Memory B cell (primary cell): Measurements from ENCODE around the gene UNKL.

ENCODE experiments used
- ATAC-seq: fragments of 150-1000 bp; cut with Tn5 transposase; 2 replicates; pipeline ENCODE4 v1.10.0; 2021; ENCODE audit warnings: low read depth, mild to moderate bottlenecking, moderate library complexity
- DNase-seq, 2 donors: peaks; one replicate each; pipeline ENCODE4 v3.0.0; 2022; ENCODE audit warnings: low spot score in 2 of 2
- H3K27ac Mint-ChIP-seq: one replicate; pipeline ENCODE4 v1.8.0; 2022; ENCODE audit warnings: mild to moderate bottlenecking, moderate library complexity, mixed read lengths
- H3K27me3 Mint-ChIP-seq: one replicate; pipeline ENCODE4 v1.8.0; 2022; ENCODE audit warnings: mixed read lengths
- H3K36me3 Mint-ChIP-seq: one replicate; pipeline ENCODE4 v1.8.0; 2022; ENCODE audit warnings: mild to moderate bottlenecking, mixed read lengths
- H3K4me1 Mint-ChIP-seq: one replicate; pipeline ENCODE4 v1.8.0; 2022; ENCODE audit warnings: mixed read lengths
- H3K4me3 Mint-ChIP-seq: one replicate; pipeline ENCODE4 v1.8.0; 2022; ENCODE audit warnings: mild to moderate bottlenecking, moderate library complexity, mixed read lengths
- H3K9me3 Mint-ChIP-seq: one replicate; pipeline ENCODE4 v1.8.0; 2022; ENCODE audit warnings: mixed read lengths

Gene UNKL

GRCh38 chr16:1414532-1415260 lies at the start of gene UNKL:
Gene UNKL, minus strand, starts transcription at chr16:1414704. Its CDS starts 13 bp downstream, at chr16:1414691.
- Mint-ChIP-seq H3K36me3 (no peaks in the 10 kb centered on the region), H3K9me3 (no peaks in the 10 kb centered on the region), H3K27ac (peak within 1 kb of the TSS; percentile 93), H3K27me3 (no peaks in the 10 kb centered on the region), H3K4me3 (peak within 1 kb of the TSS; percentile 90), H3K4me1 (peaks cover 7% of the 10 kb centered on the region)
- DNase-seq (peak; percentile 74 to 79), ATAC-seq (peak; percentile 66)

GRCh38 chr16:1461146-1461545 lies 46.6 kb upstream of the UNKL start:
- Mint-ChIP-seq H3K4me1 (peaks cover 17% of the 10 kb centered on the region), H3K36me3 (peaks cover 22% of the 10 kb centered on the region), H3K27ac (peak overlapping the region; percentile 100), H3K9me3 (no peaks in the 10 kb centered on the region), H3K27me3 (no peaks in the 10 kb centered on the region), H3K4me3 (no peak overlapping the region)
- DNase-seq (no peak), ATAC-seq (no peak)

GRCh38 chr16:1460602-1461138 lies 46.2 kb upstream of the UNKL start:
- Mint-ChIP-seq H3K36me3 (peaks cover 22% of the 10 kb centered on the region), H3K9me3 (no peaks in the 10 kb centered on the region), H3K4me1 (peaks cover 17% of the 10 kb centered on the region), H3K4me3 (no peak overlapping the region), H3K27ac (peak overlapping the region; percentile 100), H3K27me3 (no peaks in the 10 kb centered on the region)
- ATAC-seq, result no peak
- no peak for DNase-seq

GRCh38 chr16:1459967-1460366 lies 45.5 kb upstream of the UNKL start:
- no peaks in the 10 kb centered on the region for H3K9me3 Mint-ChIP-seq
- no peaks in the 10 kb centered on the region for H3K27me3 Mint-ChIP-seq
- H3K4me3 Mint-ChIP-seq, result no peak overlapping the region
- peak overlapping the region; percentile 100 for H3K27ac Mint-ChIP-seq
- peaks cover 17% of the 10 kb centered on the region for H3K4me1 Mint-ChIP-seq
- DNase-seq, result no peak
- peaks cover 20% of the 10 kb centered on the region for H3K36me3 Mint-ChIP-seq
- ATAC-seq, result no peak

- Mint-ChIP-seq H3K27ac (peak overlapping the region; percentile 100), H3K4me3 (peak overlapping the region; percentile 78), H3K36me3 (peaks cover 22% of the 10 kb centered on the region), H3K27me3 (no peaks in the 10 kb centered on the region), H3K4me1 (peaks cover 17% of the 10 kb centered on the region), H3K9me3 (no peaks in the 10 kb centered on the region)
- DNase-seq, result peak; percentile 85 to 86
- ATAC-seq, result peak; percentile 93
Observed at GRCh38 chr16:1458977-1459341, 44.5 kb upstream of the UNKL start.

- peaks cover 22% of the 10 kb centered on the region for H3K36me3 Mint-ChIP-seq
- peak overlapping the region; percentile 33 for H3K4me3 Mint-ChIP-seq
- peak overlapping the region; percentile 100 for H3K27ac Mint-ChIP-seq
- peaks cover 17% of the 10 kb centered on the region for H3K4me1 Mint-ChIP-seq
- ATAC-seq (peak; percentile 71), DNase-seq (no peak)
- no peaks in the 10 kb centered on the region for H3K9me3 Mint-ChIP-seq
- H3K27me3 Mint-ChIP-seq, result no peaks in the 10 kb centered on the region
Observed at GRCh38 chr16:1458336-1458976, 44.0 kb upstream of the UNKL start.

- no peak overlapping the region for H3K4me3 Mint-ChIP-seq
- peaks cover 19% of the 10 kb centered on the region for H3K36me3 Mint-ChIP-seq
- peaks cover 17% of the 10 kb centered on the region for H3K4me1 Mint-ChIP-seq
- DNase-seq (no peak), ATAC-seq (no peak)
- H3K27me3 Mint-ChIP-seq, result no peaks in the 10 kb centered on the region
- no peaks in the 10 kb centered on the region for H3K9me3 Mint-ChIP-seq
- H3K27ac Mint-ChIP-seq, result peak overlapping the region; percentile 100
Observed at GRCh38 chr16:1457489-1458245, 43.2 kb upstream of the UNKL start.

GRCh38 chr16:1456951-1457350 lies 42.4 kb upstream of the UNKL start:
- Mint-ChIP-seq H3K36me3 (peaks cover 22% of the 10 kb centered on the region), H3K9me3 (no peaks in the 10 kb centered on the region), H3K4me1 (peaks cover 17% of the 10 kb centered on the region), H3K27ac (peak overlapping the region; percentile 50), H3K4me3 (no peak overlapping the region), H3K27me3 (no peaks in the 10 kb centered on the region)
- ATAC-seq (no peak), DNase-seq (no peak)

- Mint-ChIP-seq H3K36me3 (peaks cover 23% of the 10 kb centered on the region), H3K4me3 (no peak overlapping the region), H3K27me3 (no peaks in the 10 kb centered on the region), H3K4me1 (peaks cover 17% of the 10 kb centered on the region), H3K9me3 (no peaks in the 10 kb centered on the region), H3K27ac (no peak overlapping the region)
- ATAC-seq (no peak), DNase-seq (no peak)
Observed at GRCh38 chr16:1455190-1456171, 41.0 kb upstream of the UNKL start.

- Mint-ChIP-seq H3K4me1 (peaks cover 12% of the 10 kb centered on the region), H3K9me3 (no peaks in the 10 kb centered on the region), H3K36me3 (peaks cover 19% of the 10 kb centered on the region), H3K27me3 (no peaks in the 10 kb centered on the region), H3K4me3 (no peak overlapping the region), H3K27ac (no peak overlapping the region)
- no peak for ATAC-seq
- no peak for DNase-seq
Observed at GRCh38 chr16:1454561-1454960, 40.1 kb upstream of the UNKL start.

- Mint-ChIP-seq H3K36me3 (peaks cover 11% of the 10 kb centered on the region), H3K4me1 (peaks cover 3% of the 10 kb centered on the region), H3K4me3 (no peak overlapping the region), H3K27me3 (no peaks in the 10 kb centered on the region), H3K9me3 (no peaks in the 10 kb centered on the region), H3K27ac (no peak overlapping the region)
- no peak for ATAC-seq
- no peak for DNase-seq
Observed at GRCh38 chr16:1453316-1453715, 38.8 kb upstream of the UNKL start.

GRCh38 chr16:1452530-1452929 lies 38.0 kb upstream of the UNKL start:
- H3K27me3 Mint-ChIP-seq, result no peaks in the 10 kb centered on the region
- no peak overlapping the region for H3K27ac Mint-ChIP-seq
- no peak for DNase-seq
- ATAC-seq, result no peak
- peaks cover 9% of the 10 kb centered on the region for H3K36me3 Mint-ChIP-seq
- no peak overlapping the region for H3K4me3 Mint-ChIP-seq
- H3K4me1 Mint-ChIP-seq, result no peaks in the 10 kb centered on the region
- no peaks in the 10 kb centered on the region for H3K9me3 Mint-ChIP-seq

- Mint-ChIP-seq H3K27me3 (no peaks in the 10 kb centered on the region), H3K9me3 (no peaks in the 10 kb centered on the region), H3K36me3 (peaks cover 9% of the 10 kb centered on the region), H3K4me3 (no peak overlapping the region), H3K4me1 (no peaks in the 10 kb centered on the region), H3K27ac (no peak overlapping the region)
- ATAC-seq, result no peak
- DNase-seq, result no peak
Observed at GRCh38 chr16:1451702-1452392, 37.3 kb upstream of the UNKL start.
